ENCODE measurements around the gene ALLC. TPM values are rescaled to one million over a fixed set of nuclear protein-coding genes. Genes with fewer than 3 reads are reported as not detected.
"Not testable (repeated sequence)": the region's sequence is repeated elsewhere in the genome, so short reads cannot be mapped to it uniquely, and the experiment has no call there.

ALLC gene
- total RNA-seq, 1 experiment from 2014 or later = not detected

DNA sequence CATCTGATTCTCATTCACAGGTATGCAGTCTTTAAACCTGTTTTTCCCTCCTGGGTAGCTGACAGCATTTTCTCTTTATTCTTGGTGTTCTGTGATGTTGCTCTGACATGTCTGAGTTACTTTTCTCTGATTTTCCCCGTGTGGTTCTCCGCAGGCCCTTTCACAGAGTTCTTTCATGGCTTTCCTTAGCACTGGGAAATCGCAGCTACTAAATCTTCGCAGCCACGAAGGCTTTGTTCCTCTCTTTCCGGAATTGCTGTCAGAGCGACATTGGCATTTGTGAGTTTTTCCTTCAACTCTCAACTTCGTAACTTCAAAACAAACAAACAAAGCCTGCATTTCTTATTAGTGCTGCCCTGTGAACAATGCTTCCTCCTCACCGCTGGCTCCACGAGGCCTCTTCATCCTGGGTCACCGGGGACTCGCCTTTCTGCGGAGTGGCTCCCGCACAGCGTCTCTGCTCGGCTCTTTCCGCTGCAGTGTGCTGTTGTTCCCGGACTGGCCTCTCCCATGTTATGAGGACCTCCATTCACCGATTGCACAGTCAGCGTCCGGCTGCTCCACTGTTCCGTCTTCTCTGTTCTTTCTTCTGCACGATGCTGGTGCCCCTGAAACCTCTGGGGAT lies 47.0 kb upstream of the ALLC start:
- Mint-ChIP-seq H3K27ac (ENCODE audit: low read depth, unreplicated experiment) (no peak overlapping the region), H3K36me3 (ENCODE audit: insufficient read depth, unreplicated experiment) (no peaks in the 10 kb centered on the region), H3K4me1 (ENCODE audit: insufficient read depth, unreplicated experiment) (no peaks in the 10 kb centered on the region), H3K9me3 (ENCODE audit: unreplicated experiment) (no peaks in the 10 kb centered on the region), H3K27me3 (ENCODE audit: insufficient read depth, unreplicated experiment) (no peaks in the 10 kb centered on the region), H3K4me3 (ENCODE audit: unreplicated experiment) (no peak overlapping the region)
- TF ChIP-seq, protein P1, sequence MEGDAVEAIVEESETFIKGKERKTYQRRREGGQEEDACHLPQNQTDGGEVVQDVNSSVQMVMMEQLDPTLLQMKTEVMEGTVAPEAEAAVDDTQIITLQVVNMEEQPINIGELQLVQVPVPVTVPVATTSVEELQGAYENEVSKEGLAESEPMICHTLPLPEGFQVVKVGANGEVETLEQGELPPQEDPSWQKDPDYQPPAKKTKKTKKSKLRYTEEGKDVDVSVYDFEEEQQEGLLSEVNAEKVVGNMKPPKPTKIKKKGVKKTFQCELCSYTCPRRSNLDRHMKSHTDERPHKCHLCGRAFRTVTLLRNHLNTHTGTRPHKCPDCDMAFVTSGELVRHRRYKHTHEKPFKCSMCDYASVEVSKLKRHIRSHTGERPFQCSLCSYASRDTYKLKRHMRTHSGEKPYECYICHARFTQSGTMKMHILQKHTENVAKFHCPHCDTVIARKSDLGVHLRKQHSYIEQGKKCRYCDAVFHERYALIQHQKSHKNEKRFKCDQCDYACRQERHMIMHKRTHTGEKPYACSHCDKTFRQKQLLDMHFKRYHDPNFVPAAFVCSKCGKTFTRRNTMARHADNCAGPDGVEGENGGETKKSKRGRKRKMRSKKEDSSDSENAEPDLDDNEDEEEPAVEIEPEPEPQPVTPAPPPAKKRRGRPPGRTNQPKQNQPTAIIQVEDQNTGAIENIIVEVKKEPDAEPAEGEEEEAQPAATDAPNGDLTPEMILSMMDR (IDR thresholded peaks at IDR 0.05; ENCODE audit: unreplicated experiment) = no peak
- intact Hi-C loops (cut with micrococcal nuclease) = no loop called here
- DNase-seq (ENCODE audit: unreplicated experiment) = no peak
- CTCF ChIA-PET = interaction anchor here (0.7 kb wide), 1 partner anchor 24 kb away, joined by 5 read pairs; no protein-coding TSS in a partner anchor
- BruUV-seq (replicated peaks) = no TSS peak
- POLR2A ChIA-PET = interaction anchor here (1.3 kb wide), 1 partner anchor 10 kb away, joined by 6 read pairs; no protein-coding TSS in a partner anchor

GRCh38 chr2:3611589-3611988 lies 46.4 kb upstream of the ALLC start:
- no TSS peak for BruUV-seq (replicated peaks)
- TF ChIP-seq, protein P1 (IDR thresholded peaks at IDR 0.05; ENCODE audit: unreplicated experiment) = no peak
- Mint-ChIP-seq H3K4me3 (ENCODE audit: unreplicated experiment) (no peak overlapping the region), H3K9me3 (ENCODE audit: unreplicated experiment) (no peaks in the 10 kb centered on the region), H3K27ac (ENCODE audit: low read depth, unreplicated experiment) (no peak overlapping the region), H3K27me3 (ENCODE audit: insufficient read depth, unreplicated experiment) (no peaks in the 10 kb centered on the region), H3K4me1 (ENCODE audit: insufficient read depth, unreplicated experiment) (no peaks in the 10 kb centered on the region), H3K36me3 (ENCODE audit: insufficient read depth, unreplicated experiment) (no peaks in the 10 kb centered on the region)
- POLR2A ChIA-PET = no interaction called here
- intact Hi-C loops (cut with micrococcal nuclease) = no loop called here
- no peak for DNase-seq (ENCODE audit: unreplicated experiment)
- CTCF ChIA-PET = no interaction called here

DNA sequence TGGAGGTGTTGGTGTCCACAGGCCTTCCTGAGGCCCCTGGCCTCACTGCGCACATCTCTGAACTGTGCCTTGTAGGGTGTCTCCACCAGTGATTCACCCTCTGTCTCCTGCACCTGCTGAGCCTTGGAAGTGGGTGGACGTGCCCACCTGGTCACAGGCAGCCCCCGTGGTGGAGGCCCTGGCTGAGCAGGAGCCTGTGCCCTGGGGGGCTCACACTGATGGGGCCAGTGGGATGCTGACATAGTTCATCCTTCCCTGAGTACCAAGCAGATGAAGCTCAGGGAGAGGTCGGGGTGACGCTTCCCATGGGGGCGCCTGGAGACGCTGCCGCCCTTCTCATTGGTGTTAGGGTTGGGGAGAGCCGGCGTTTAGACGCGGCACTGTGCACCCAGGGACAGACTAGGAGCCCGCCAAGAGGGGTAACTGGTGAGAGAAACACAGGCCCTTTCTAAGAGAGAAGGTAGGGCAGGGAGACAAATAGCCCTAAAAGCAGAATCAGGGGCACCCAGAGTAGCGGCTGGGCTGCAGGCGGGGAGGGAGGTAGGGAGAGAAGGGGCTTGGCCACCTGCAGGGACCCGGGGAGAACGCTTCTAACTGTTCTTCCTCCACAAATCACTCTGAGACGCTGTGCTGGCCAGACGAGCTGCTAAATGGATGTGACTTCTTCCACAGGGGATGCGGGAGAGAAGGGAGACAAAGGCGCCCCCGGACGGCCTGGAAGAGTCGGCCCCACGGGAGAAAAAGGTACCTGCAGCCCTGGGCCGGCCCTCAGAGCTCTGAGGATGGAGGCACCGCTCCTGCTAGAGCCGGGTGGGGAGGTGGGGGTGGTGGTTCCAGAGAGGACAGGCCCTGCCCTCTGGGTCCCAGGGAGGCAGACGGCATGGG lies 45.1 kb upstream of the ALLC start:
- Mint-ChIP-seq H3K4me1 (ENCODE audit: insufficient read depth, unreplicated experiment) (no peaks in the 10 kb centered on the region), H3K36me3 (ENCODE audit: insufficient read depth, unreplicated experiment) (no peaks in the 10 kb centered on the region), H3K9me3 (ENCODE audit: unreplicated experiment) (no peaks in the 10 kb centered on the region), H3K27ac (ENCODE audit: low read depth, unreplicated experiment) (no peak overlapping the region), H3K27me3 (ENCODE audit: insufficient read depth, unreplicated experiment) (no peaks in the 10 kb centered on the region), H3K4me3 (ENCODE audit: unreplicated experiment) (no peak overlapping the region)
- CTCF ChIA-PET = interaction anchor here (0.6 to 0.9 kb wide), 2 partner anchors 39 to 48 kb away, joined by 3 to 4 read pairs; no protein-coding TSS in a partner anchor
- DNase-seq (ENCODE audit: unreplicated experiment) = no peak
- POLR2A ChIA-PET = interaction anchor here (0.6 kb wide), 1 partner anchor 13 kb away, joined by 3 read pairs; no protein-coding TSS in a partner anchor
- no TSS peak for BruUV-seq (replicated peaks)
- intact Hi-C loops (cut with micrococcal nuclease) = no loop called here
- TF ChIP-seq, protein P1 (IDR thresholded peaks at IDR 0.05; ENCODE audit: unreplicated experiment) = no peak

DNA sequence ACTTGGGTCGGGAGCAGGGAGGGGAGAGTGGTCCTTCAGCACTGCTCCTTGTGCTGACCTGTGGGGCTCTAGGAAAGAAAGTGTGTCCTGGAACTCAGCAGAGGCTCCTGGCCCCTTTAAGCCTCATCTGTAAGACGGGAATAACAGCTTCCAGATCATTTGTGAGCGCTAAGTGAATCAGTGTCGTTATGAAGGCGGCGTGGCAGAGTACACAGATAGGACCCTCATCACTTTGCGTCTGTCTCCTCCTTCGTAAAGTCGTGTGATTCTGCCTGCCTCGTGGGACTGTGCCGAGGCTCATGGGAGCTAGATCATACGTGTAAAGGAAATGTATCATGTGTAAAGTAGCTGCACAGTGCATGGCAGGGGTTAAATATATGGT lies 44.5 kb upstream of the ALLC start:
- intact Hi-C loops (cut with micrococcal nuclease) = no loop called here
- TF ChIP-seq, protein P1 (IDR thresholded peaks at IDR 0.05; ENCODE audit: unreplicated experiment) = no peak

DNA sequence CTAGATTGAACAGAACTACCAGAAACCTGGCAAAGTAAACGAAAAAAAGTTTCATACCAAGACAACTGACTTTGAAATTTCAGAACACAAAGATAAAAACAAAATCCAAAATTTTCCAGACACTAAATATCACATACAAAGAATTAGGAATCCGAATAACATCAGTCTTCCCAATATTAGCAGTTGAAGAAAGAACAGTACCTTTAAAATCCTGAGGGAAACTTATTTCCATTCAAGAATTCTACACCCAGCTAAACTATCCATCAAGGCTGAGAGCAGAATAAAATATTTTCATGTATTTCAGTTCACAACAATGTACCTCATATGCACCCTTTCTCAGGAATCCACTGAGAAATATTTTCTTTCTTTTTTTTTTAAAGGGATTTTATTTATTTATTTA lies 43.3 kb upstream of the ALLC start:
- H3K27me3 Mint-ChIP-seq (ENCODE audit: insufficient read depth, unreplicated experiment); intact Hi-C loops (cut with micrococcal nuclease); H3K27ac Mint-ChIP-seq (ENCODE audit: low read depth, unreplicated experiment); POLR2A ChIA-PET; H3K9me3 Mint-ChIP-seq (ENCODE audit: unreplicated experiment); H3K36me3 Mint-ChIP-seq (ENCODE audit: insufficient read depth, unreplicated experiment); BruUV-seq (replicated peaks); H3K4me1 Mint-ChIP-seq (ENCODE audit: insufficient read depth, unreplicated experiment); H3K4me3 Mint-ChIP-seq (ENCODE audit: unreplicated experiment); DNase-seq (ENCODE audit: unreplicated experiment): not testable (repeated sequence)
- CTCF ChIA-PET = interaction anchor here (0.6 to 0.7 kb wide), 3 partner anchors 12 to 101 kb away, joined by 3 to 5 read pairs (median 3); no protein-coding TSS in a partner anchor

More for the DNA sequence above, 44.5 kb upstream of the ALLC start:
- no peaks in the 10 kb centered on the region for H3K9me3 Mint-ChIP-seq (ENCODE audit: unreplicated experiment)
- no peaks in the 10 kb centered on the region for H3K27me3 Mint-ChIP-seq (ENCODE audit: insufficient read depth, unreplicated experiment)
- H3K27ac Mint-ChIP-seq (ENCODE audit: low read depth, unreplicated experiment) = no peak overlapping the region
- H3K4me1 Mint-ChIP-seq (ENCODE audit: insufficient read depth, unreplicated experiment) = no peaks in the 10 kb centered on the region
- no peak overlapping the region for H3K4me3 Mint-ChIP-seq (ENCODE audit: unreplicated experiment)
- no peaks in the 10 kb centered on the region for H3K36me3 Mint-ChIP-seq (ENCODE audit: insufficient read depth, unreplicated experiment)
- ChIA-PET POLR2A (interaction anchor here (0.6 kb wide), 1 partner anchor 14 kb away, joined by 3 read pairs; no protein-coding TSS in a partner anchor), CTCF (interaction anchor here (0.9 kb wide), 1 partner anchor 38 kb away, joined by 3 read pairs; no protein-coding TSS in a partner anchor)
- no TSS peak for BruUV-seq (replicated peaks)
- DNase-seq (ENCODE audit: unreplicated experiment) = no peak

All from MCF 10A (cell line).